ENCODE measurements around the gene PTPRA.

GRCh38 chr20:3081641-3082040 is 208.4 kb downstream of the PTPRA start:
- no peak for TF ChIP-seq SUZ12 (IDR thresholded peaks at IDR 0.05; ENCODE audit: extremely low read depth, insufficient read depth, insufficient read length)
- no peak for TF ChIP-seq YY1 (IDR thresholded peaks at IDR 0.05; ENCODE audit: insufficient read depth, insufficient read length)
- no peak for TF ChIP-seq ZNF274 (IDR thresholded peaks at IDR 0.05; ENCODE audit: low read depth, low read length)

All from NT2/D1 (cell line).